ENCODE results near the gene ABLIM2.

- TF ChIP-seq CTCF (conservative IDR thresholded peaks at IDR 0.05; ENCODE audit: low read length) = no peak
- no peak for TF ChIP-seq EZH2phosphoT487 (IDR thresholded peaks at IDR 0.05; ENCODE audit: borderline replicate concordance, low read depth, low read length)
Measured at GRCh38 chr4:8098506-8098905, 60.1 kb downstream of the ABLIM2 start.
